Trophoblast cell (in vitro differentiated cells and primary cell): ENCODE data around the gene DNAJC16.
"Not testable (repeated sequence)": the region's sequence is repeated elsewhere in the genome, so short reads cannot be mapped to it uniquely, and the experiment has no call there.

Experiments used
- DNase-seq, 2 donors: peaks; one replicate each; pipeline ENCODE4 v3.0.0-alpha.2; 2016
- H2AFZ ChIP-seq: 2 replicates; pipeline ENCODE4 v1.6.1; 2013; ENCODE audit warnings: low read length, moderate library complexity, mild to moderate bottlenecking; ENCODE audit not compliant: insufficient read depth, poor library complexity
- H2AK5ac ChIP-seq: 2 replicates; pipeline ENCODE4 v1.6.1; 2013; ENCODE audit warnings: mild to moderate bottlenecking, low read length
- H2BK120ac ChIP-seq: 2 replicates; pipeline ENCODE4 v1.6.1; 2013; ENCODE audit warnings: low read length, mild to moderate bottlenecking, moderate library complexity; ENCODE audit not compliant: insufficient read depth, poor library complexity
- H2BK12ac ChIP-seq: 2 replicates; pipeline ENCODE4 v1.6.1; 2013; ENCODE audit warnings: mild to moderate bottlenecking, low read length, moderate library complexity
- H2BK5ac ChIP-seq: 2 replicates; pipeline ENCODE4 v1.6.1; 2013; ENCODE audit warnings: low read length, low read depth, moderate library complexity, mild to moderate bottlenecking; ENCODE audit not compliant: poor library complexity
- H3K14ac ChIP-seq: 2 replicates; pipeline ENCODE4 v1.6.1; 2013; ENCODE audit warnings: mild to moderate bottlenecking, low read length
- H3K18ac ChIP-seq: 2 replicates; pipeline ENCODE4 v1.6.1; 2013; ENCODE audit warnings: mild to moderate bottlenecking, low read length
- H3K23ac ChIP-seq: 2 replicates; pipeline ENCODE4 v1.6.1; 2013; ENCODE audit warnings: low read length
- H3K27ac ChIP-seq: 2 replicates; pipeline ENCODE4 v1.5.1; 2013; ENCODE audit warnings: low read depth, mild to moderate bottlenecking, inconsistent platforms, low read length, moderate library complexity
- H3K27me3 ChIP-seq: 2 replicates; pipeline ENCODE4 v1.6.1; 2013; ENCODE audit warnings: inconsistent platforms, mild to moderate bottlenecking, low read length, moderate library complexity; ENCODE audit not compliant: insufficient read depth
- H3K36me3 ChIP-seq, 2 experiments: 1 replicate in 1 of 2; 2 replicates in 1 of 2; pipeline ENCODE4 v1.6.1; 2013; ENCODE audit warnings: low read length in 2 of 2, mild to moderate bottlenecking in 2 of 2, moderate library complexity in 1 of 2; ENCODE audit not compliant: insufficient read depth in 2 of 2, control insufficient read depth in 1 of 2
- H3K4ac ChIP-seq: 2 replicates; pipeline ENCODE4 v1.6.1; 2013; ENCODE audit warnings: low read depth, mild to moderate bottlenecking, low read length, moderate library complexity
- H3K4me1 ChIP-seq, 2 experiments: 1 replicate in 1 of 2; 2 replicates in 1 of 2; pipeline ENCODE4 v1.6.1; 2013; ENCODE audit warnings: low read length in 2 of 2, mild to moderate bottlenecking in 2 of 2, moderate library complexity in 1 of 2; ENCODE audit not compliant: insufficient read depth in 2 of 2, control insufficient read depth in 1 of 2
- H3K4me2 ChIP-seq: 2 replicates; pipeline ENCODE4 v1.6.1; 2013; ENCODE audit warnings: inconsistent platforms, mild to moderate bottlenecking, low read length, moderate library complexity
- H3K4me3 ChIP-seq: 2 replicates; pipeline ENCODE4 v1.5.1; 2013; ENCODE audit warnings: mild to moderate bottlenecking, low read depth, low read length, inconsistent platforms
- H3K79me1 ChIP-seq: one replicate; pipeline ENCODE4 v1.6.1; 2013; ENCODE audit warnings: low read length
- H3K79me2 ChIP-seq: 2 replicates; pipeline ENCODE4 v1.6.1; 2013; ENCODE audit warnings: low read length, mild to moderate bottlenecking; ENCODE audit not compliant: control insufficient read depth, insufficient read depth, poor library complexity
- H3K9ac ChIP-seq: 2 replicates; pipeline ENCODE4 v1.6.1; 2013; ENCODE audit warnings: mild to moderate bottlenecking, low read length
- H3K9me3 ChIP-seq: 2 replicates; pipeline ENCODE4 v1.6.1; 2013; ENCODE audit warnings: low read depth, mild to moderate bottlenecking, control low read depth, inconsistent platforms, low read length; ENCODE audit not compliant: insufficient read depth
- H4K12ac ChIP-seq: 2 replicates; pipeline ENCODE4 v1.6.1; 2013; ENCODE audit warnings: low read depth, mild to moderate bottlenecking, low read length, moderate library complexity
- H4K8ac ChIP-seq: 2 replicates; pipeline ENCODE4 v1.6.1; 2013; ENCODE audit warnings: low read depth, mild to moderate bottlenecking, low read length, moderate library complexity
- H4K91ac ChIP-seq: one replicate; pipeline ENCODE4 v1.6.1; 2013; ENCODE audit warnings: low read depth, mild to moderate bottlenecking, low read length, moderate library complexity
- WGBS: extraction: QIAGEN DNeasy Blood & Tissue Kit; methylation state at CpG from one replicate; pipeline ENCODE4 v1.1.7; 2013; ENCODE audit warnings: missing lambda C conversion rate; ENCODE audit not compliant: insufficient read length, insufficient coverage; ENCODE audit errors: extremely low coverage; 5-methylcytosine and 5-hydroxymethylcytosine counted together

DNAJC16 gene

DNA sequence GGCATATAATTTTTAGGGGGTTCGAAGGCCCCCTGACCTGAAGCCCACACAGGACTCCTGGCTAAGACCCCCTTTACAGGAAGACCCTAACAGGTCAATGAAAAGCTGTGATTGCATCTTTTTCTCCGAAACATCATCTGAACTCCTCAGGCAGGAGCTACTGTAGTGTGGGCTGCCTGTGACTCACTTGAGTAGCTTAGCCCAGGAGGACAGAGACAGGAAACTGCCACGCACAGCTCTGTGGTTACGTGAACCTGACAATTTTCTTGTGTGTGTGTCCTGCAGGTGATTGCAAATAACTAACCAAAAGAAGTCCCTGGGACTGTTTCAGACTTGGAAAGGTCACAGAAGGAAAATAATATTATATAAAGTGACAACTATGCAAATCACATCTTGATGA, 35.6 kb upstream of the DNAJC16 start:
- H3K4me2 ChIP-seq, H3K27me3 ChIP-seq, H2BK120ac ChIP-seq, H3K27ac ChIP-seq, H4K8ac ChIP-seq, H2AK5ac ChIP-seq, H3K9me3 ChIP-seq, H3K4ac ChIP-seq, H3K79me2 ChIP-seq, H3K9ac ChIP-seq, H4K12ac ChIP-seq, H3K36me3 ChIP-seq, H2AFZ ChIP-seq, H3K18ac ChIP-seq, DNase-seq, H3K23ac ChIP-seq, H3K4me3 ChIP-seq, H4K91ac ChIP-seq, H3K14ac ChIP-seq, H2BK5ac ChIP-seq, H2BK12ac ChIP-seq, H3K79me1 ChIP-seq: not testable (repeated sequence)
- no CpG with 5 or more reads among the region's 4 CpGs for WGBS
- H3K4me1 ChIP-seq = peaks cover 3 to 16% of the 10 kb centered on the region in 2 experiments

DNA sequence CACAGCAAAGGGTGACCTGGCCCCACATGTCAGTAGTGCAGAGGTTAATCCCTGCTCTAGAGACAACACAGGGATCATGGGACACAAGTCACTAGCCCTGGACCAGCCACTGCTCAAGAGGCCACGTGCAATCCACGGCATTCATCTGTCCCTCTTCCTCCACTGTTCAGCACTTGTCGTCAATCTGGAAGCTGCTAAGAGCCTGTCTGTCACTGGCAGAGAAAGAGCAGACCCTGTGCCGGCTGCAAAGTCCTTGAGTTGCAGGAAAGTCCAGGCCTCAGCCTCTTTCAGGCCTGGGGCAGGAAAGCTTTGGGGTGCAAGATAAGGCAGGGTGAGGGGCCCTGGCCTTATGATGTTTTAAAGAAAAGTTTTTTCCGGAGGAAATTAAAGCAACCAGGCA, 34.1 kb upstream of the DNAJC16 start:
- H3K9me3 ChIP-seq = peaks cover 2% of the 10 kb centered on the region
- no peaks in the 10 kb centered on the region for H3K27me3 ChIP-seq
- peaks cover 3 to 16% of the 10 kb centered on the region in 2 experiments for H3K4me1 ChIP-seq
- no peak overlapping the region for H3K4ac ChIP-seq
- H2BK120ac ChIP-seq = no peak overlapping the region
- H4K91ac ChIP-seq = no peak overlapping the region
- H3K4me2 ChIP-seq = no peak overlapping the region
- no peak overlapping the region for H3K4me3 ChIP-seq
- H3K18ac ChIP-seq = no peak overlapping the region
- H3K9ac ChIP-seq = peak overlapping the region; percentile 46
- no peak overlapping the region for H2AK5ac ChIP-seq
- H2BK5ac ChIP-seq = no peak overlapping the region
- H2BK12ac ChIP-seq = no peak overlapping the region
- WGBS = no CpG with 5 or more reads among the region's 5 CpGs
- H3K14ac ChIP-seq = no peak overlapping the region
- H3K23ac ChIP-seq = no peak overlapping the region
- no peak overlapping the region for H3K27ac ChIP-seq
- H3K36me3 ChIP-seq = peaks cover 5% of the 10 kb centered on the region in 2 experiments
- no peak overlapping the region for H4K8ac ChIP-seq
- no peaks in the 10 kb centered on the region for H3K79me1 ChIP-seq
- H3K79me2 ChIP-seq = no peaks in the 10 kb centered on the region
- no peak overlapping the region for H4K12ac ChIP-seq
- H2AFZ ChIP-seq = no peak overlapping the region
- DNase-seq = no peak

DNA sequence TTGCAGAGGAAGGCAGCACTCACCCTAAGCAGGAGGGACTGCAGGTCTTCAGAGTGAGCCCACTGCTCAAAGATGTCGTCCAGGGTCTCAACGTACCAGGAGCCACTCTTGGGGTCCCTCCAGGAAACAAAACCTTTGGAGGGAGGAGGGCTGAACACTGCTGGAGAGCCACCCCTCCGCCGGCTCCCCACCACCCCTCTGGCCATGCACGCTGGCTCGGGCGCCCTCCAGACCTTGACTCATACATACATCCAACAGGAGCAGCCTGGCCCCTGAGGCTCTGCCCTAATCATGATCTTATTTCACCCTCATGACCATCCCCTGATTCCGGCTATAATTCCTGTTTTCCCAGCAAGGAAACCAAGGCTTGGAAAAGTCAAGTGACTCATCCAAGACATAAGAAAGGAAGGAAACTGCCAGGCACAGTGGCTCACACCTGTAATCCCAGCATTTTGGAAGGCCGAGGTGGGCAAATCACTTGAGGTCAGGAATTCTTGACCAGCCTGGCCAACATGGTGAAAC, 32.7 kb upstream of the DNAJC16 start:
- Histone ChIP-seq H3K36me3 (peaks cover 5% of the 10 kb centered on the region in 2 experiments), H2BK12ac (no peak overlapping the region), H3K23ac (no peak overlapping the region), H3K4me3 (no peak overlapping the region), H3K79me1 (no peaks in the 10 kb centered on the region), H3K9me3 (peaks cover 2% of the 10 kb centered on the region), H3K14ac (no peak overlapping the region), H4K8ac (no peak overlapping the region), H2BK120ac (no peak overlapping the region), H2AFZ (no peak overlapping the region), H3K27me3 (no peaks in the 10 kb centered on the region), H4K91ac (peak overlapping the region; percentile 16), H3K27ac (no peak overlapping the region), H3K18ac (no peak overlapping the region), H3K4me1 (peaks cover 3 to 16% of the 10 kb centered on the region in 2 experiments), H4K12ac (no peak overlapping the region), H3K4me2 (no peak overlapping the region), H3K79me2 (no peaks in the 10 kb centered on the region), H3K9ac (no peak overlapping the region), H2BK5ac (no peak overlapping the region), H2AK5ac (no peak overlapping the region), H3K4ac (no peak overlapping the region)
- no peak for DNase-seq
- WGBS = no CpG with 5 or more reads among the region's 9 CpGs

DNA sequence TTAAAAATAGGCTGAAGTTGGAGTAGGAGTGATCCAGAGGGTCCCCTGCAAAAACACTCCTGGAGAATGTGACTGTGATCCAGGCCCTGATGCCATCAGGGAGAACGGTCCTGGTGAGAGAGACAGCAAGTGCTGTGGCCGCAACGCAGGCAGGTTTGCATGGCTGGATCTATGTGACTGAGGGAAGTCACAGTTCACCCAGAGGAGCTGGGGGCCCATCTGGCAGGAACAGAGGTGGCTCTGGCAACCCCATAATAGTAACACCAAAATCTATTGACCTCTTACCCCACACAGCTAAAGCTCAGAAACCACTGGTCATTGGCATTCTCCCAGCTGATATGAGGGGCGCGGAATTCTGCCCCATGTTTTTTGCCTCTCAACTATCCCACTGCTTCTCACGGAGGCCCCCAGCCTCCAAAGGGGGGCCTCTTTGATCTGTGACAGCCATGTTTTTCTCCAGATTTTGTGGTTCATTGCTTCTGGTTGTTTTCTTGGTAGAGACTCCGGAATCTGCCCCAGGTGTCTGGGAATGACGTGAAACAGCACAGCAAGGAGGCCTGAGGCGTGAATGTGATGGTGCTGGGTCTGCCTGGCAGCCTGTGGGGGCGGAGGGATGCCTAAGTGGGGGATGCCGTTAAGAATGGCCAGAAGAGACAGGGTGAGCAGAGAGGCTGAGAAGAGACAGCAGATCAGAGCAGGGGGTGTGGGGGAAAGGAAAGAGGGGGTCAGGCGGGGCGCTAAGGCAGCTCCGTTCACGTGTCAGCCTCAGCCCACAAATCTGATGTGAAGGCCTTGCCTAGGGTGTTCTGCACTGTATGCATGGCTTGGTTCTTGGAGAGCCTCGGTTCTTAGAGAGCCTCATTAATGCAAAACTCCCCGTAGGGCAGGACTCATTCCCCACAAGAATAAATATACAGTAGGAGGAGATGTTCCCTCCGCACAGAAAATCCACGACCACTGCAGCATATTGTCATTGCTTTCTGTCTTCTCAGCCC, 26.2 kb upstream of the DNAJC16 start:
- WGBS = no CpG with 5 or more reads among the region's 19 CpGs

More for the DNA sequence above, 26.2 kb upstream of the DNAJC16 start:
- H3K79me1 ChIP-seq = no peaks in the 10 kb centered on the region
- peak overlapping the region; percentile 9 for H3K4me2 ChIP-seq
- H2AFZ ChIP-seq = no peak overlapping the region
- no peak overlapping the region for H2BK5ac ChIP-seq
- no peak overlapping the region for H2BK120ac ChIP-seq
- H3K27ac ChIP-seq = no peak overlapping the region
- no peak overlapping the region for H3K4ac ChIP-seq
- peaks cover 0 to under 1% of the 10 kb centered on the region in 2 experiments for H3K36me3 ChIP-seq
- H4K91ac ChIP-seq = no peak overlapping the region
- peaks cover 7 to 14% of the 10 kb centered on the region in 2 experiments for H3K4me1 ChIP-seq
- no peaks in the 10 kb centered on the region for H3K9me3 ChIP-seq
- H4K12ac ChIP-seq = no peak overlapping the region
- peak in 1 of 2 donors; percentile 12 for DNase-seq
- H3K18ac ChIP-seq = no peak overlapping the region
- H3K23ac ChIP-seq = no peak overlapping the region
- H3K9ac ChIP-seq = no peak overlapping the region
- H3K14ac ChIP-seq = no peak overlapping the region
- H2AK5ac ChIP-seq = no peak overlapping the region
- H3K79me2 ChIP-seq = no peaks in the 10 kb centered on the region
- no peak overlapping the region for H2BK12ac ChIP-seq
- no peaks in the 10 kb centered on the region for H3K27me3 ChIP-seq
- H3K4me3 ChIP-seq = no peak overlapping the region
- no peak overlapping the region for H4K8ac ChIP-seq
